SJSA1 (cell line): ENCODE measurements around the gene BAZ2B. TPM values are rescaled to one million over a fixed set of nuclear protein-coding genes. Genes with fewer than 3 reads are reported as not detected.

Experiments used
- DNase-seq, 2 experiments: peaks; one replicate each; pipeline ENCODE4 v3.0.0-alpha.2; 2015 to 2020; ENCODE audit warnings: low spot score in 2 of 2, low read depth in 1 of 2
- H3K27ac ChIP-seq: fragments of 250-450 bp; sonication (Bioruptor Pico); 2 replicates; pipeline ENCODE4 v1.5.1; 2020; ENCODE audit warnings: mild to moderate bottlenecking, moderate library complexity
- H3K27me3 ChIP-seq: fragments of 250-450 bp; sonication (Bioruptor Pico); replicated peaks from 2 replicates; pipeline ENCODE4 v1.5.1; 2020; ENCODE audit warnings: mild to moderate bottlenecking, moderate library complexity
- H3K36me3 ChIP-seq: fragments of 250-450 bp; sonication (Bioruptor Pico); 2 replicates; pipeline ENCODE4 v1.5.1; 2020; ENCODE audit warnings: mild to moderate bottlenecking
- H3K4me1 ChIP-seq: fragments of 250-450 bp; sonication (Bioruptor Pico); replicated peaks from 2 replicates; pipeline ENCODE4 v1.6.1; 2021; ENCODE audit warnings: mild to moderate bottlenecking
- H3K4me3 ChIP-seq: fragments of 250-450 bp; sonication (Bioruptor Pico); 2 replicates; pipeline ENCODE4 v1.5.1; 2020; ENCODE audit warnings: mild to moderate bottlenecking
- H3K9me3 ChIP-seq: fragments of 250-450 bp; sonication (Bioruptor Pico); replicated peaks from 2 replicates; pipeline ENCODE4 v1.5.1; 2020; ENCODE audit warnings: mild to moderate bottlenecking
- total RNA-seq: library from RNA; depleted of rRNA; stranded (reverse); fragments of >200 nt; shearing (Covaris generic); gene quantifications from 2 replicates; pipeline ENCODE4 v1.2.3, GENCODE V29; 2014

The BAZ2B gene
- total RNA-seq, 1 experiment from 2014 or later = 15.0 TPM

- Histone ChIP-seq H3K4me1 (peaks cover 21% of the 10 kb centered on the region), H3K9me3 (no peaks in the 10 kb centered on the region), H3K27ac (0 out of 2 replicates have a peak overlapping the region, but pooled peaks have one; percentile 16), H3K4me3 (no peak overlapping the region), H3K27me3 (no peaks in the 10 kb centered on the region), H3K36me3 (no peaks in the 10 kb centered on the region)
- DNase-seq = peak in 1 of 2 experiments; percentile 42
Observed at GRCh38 chr2:159290289-159290907, 325.9 kb downstream of the BAZ2B start.

GRCh38 chr2:159287733-159288132 lies 328.6 kb downstream of the BAZ2B start:
- Histone ChIP-seq H3K27me3 (no peaks in the 10 kb centered on the region), H3K4me3 (no peak overlapping the region), H3K36me3 (no peaks in the 10 kb centered on the region), H3K27ac (no peak overlapping the region), H3K4me1 (peaks cover 21% of the 10 kb centered on the region), H3K9me3 (no peaks in the 10 kb centered on the region)
- DNase-seq = no peak

GRCh38 chr2:159286709-159287441 lies 329.5 kb downstream of the BAZ2B start:
- Histone ChIP-seq H3K27me3 (no peaks in the 10 kb centered on the region), H3K36me3 (no peaks in the 10 kb centered on the region), H3K27ac (peak overlapping the region; percentile 63), H3K4me3 (peak overlapping the region; percentile 88), H3K9me3 (no peaks in the 10 kb centered on the region), H3K4me1 (peaks cover 21% of the 10 kb centered on the region)
- peak; percentile 97 to 98 for DNase-seq

- no peaks in the 10 kb centered on the region for H3K27me3 ChIP-seq
- peaks cover 2% of the 10 kb centered on the region; the same call in 1 of the 2 replicates for H3K36me3 ChIP-seq
- no peaks in the 10 kb centered on the region for H3K9me3 ChIP-seq
- peaks cover 21% of the 10 kb centered on the region for H3K4me1 ChIP-seq
- DNase-seq = peak; percentile 66 to 77
- peak within 1 kb of the TSS; percentile 63 for H3K27ac ChIP-seq
- H3K4me3 ChIP-seq = peak within 1 kb of the TSS; percentile 88
Observed at GRCh38 chr2:159285929-159286708, 330.2 kb downstream of the BAZ2B start, which contains the start of gene WDSUB1. Gene WDSUB1 (minus strand): TSS chr2:159286703. CDS start chr2:159283069, 3,634 bp downstream.

- peak overlapping the region; percentile 88 for H3K4me3 ChIP-seq
- DNase-seq = no peak
- H3K9me3 ChIP-seq = no peaks in the 10 kb centered on the region
- H3K4me1 ChIP-seq = peaks cover 16% of the 10 kb centered on the region
- H3K27me3 ChIP-seq = no peaks in the 10 kb centered on the region
- no peak overlapping the region for H3K27ac ChIP-seq
- H3K36me3 ChIP-seq = peaks cover 6% of the 10 kb centered on the region; the same call in 1 of the 2 replicates
Observed at GRCh38 chr2:159285433-159285832, 330.9 kb downstream of the BAZ2B start.

- no peak for DNase-seq
- Histone ChIP-seq H3K27ac (no peak overlapping the region), H3K27me3 (no peaks in the 10 kb centered on the region), H3K4me1 (peaks cover 12% of the 10 kb centered on the region), H3K36me3 (peaks cover 10% of the 10 kb centered on the region; the same call in 1 of the 2 replicates), H3K4me3 (no peak overlapping the region), H3K9me3 (no peaks in the 10 kb centered on the region)
Observed at GRCh38 chr2:159283529-159283928, 332.8 kb downstream of the BAZ2B start.

- no peak overlapping the region for H3K4me3 ChIP-seq
- H3K27ac ChIP-seq = no peak overlapping the region
- no peak for DNase-seq
- no peaks in the 10 kb centered on the region for H3K9me3 ChIP-seq
- H3K36me3 ChIP-seq = peaks cover 11% of the 10 kb centered on the region; the same call in 1 of the 2 replicates
- H3K4me1 ChIP-seq = peaks cover 5% of the 10 kb centered on the region
- no peaks in the 10 kb centered on the region for H3K27me3 ChIP-seq
Observed at GRCh38 chr2:159281002-159281401, 335.3 kb downstream of the BAZ2B start.

- Histone ChIP-seq H3K36me3 (peaks cover 11% of the 10 kb centered on the region; the same call in 1 of the 2 replicates), H3K27me3 (no peaks in the 10 kb centered on the region), H3K9me3 (no peaks in the 10 kb centered on the region), H3K4me1 (no peaks in the 10 kb centered on the region), H3K4me3 (no peak overlapping the region), H3K27ac (no peak overlapping the region)
- DNase-seq = no peak
Observed at GRCh38 chr2:159279700-159280099, 336.6 kb downstream of the BAZ2B start.

- no peak for DNase-seq
- Histone ChIP-seq H3K27ac (no peak overlapping the region), H3K36me3 (0 out of 2 replicates have a peak, but pooled peaks cover 11% of the 10 kb centered on the region), H3K4me3 (no peak overlapping the region), H3K9me3 (no peaks in the 10 kb centered on the region), H3K4me1 (no peaks in the 10 kb centered on the region), H3K27me3 (no peaks in the 10 kb centered on the region)
Observed at GRCh38 chr2:159275111-159275510, 341.2 kb downstream of the BAZ2B start.

- H3K4me3 ChIP-seq = no peak overlapping the region
- H3K9me3 ChIP-seq = no peaks in the 10 kb centered on the region
- H3K4me1 ChIP-seq = peaks cover 5% of the 10 kb centered on the region; the same call in 1 of the 2 replicates
- H3K27ac ChIP-seq = no peak overlapping the region
- H3K27me3 ChIP-seq = no peaks in the 10 kb centered on the region
- no peak for DNase-seq
- 0 out of 2 replicates have a peak, but pooled peaks cover 6% of the 10 kb centered on the region for H3K36me3 ChIP-seq
Observed at GRCh38 chr2:159272156-159272555, 344.2 kb downstream of the BAZ2B start.

- H3K27ac ChIP-seq = no peak overlapping the region
- peaks cover 5% of the 10 kb centered on the region; the same call in 1 of the 2 replicates for H3K4me1 ChIP-seq
- H3K36me3 ChIP-seq = 0 out of 2 replicates have a peak, but pooled peaks cover 6% of the 10 kb centered on the region
- H3K4me3 ChIP-seq = no peak overlapping the region
- no peaks in the 10 kb centered on the region for H3K27me3 ChIP-seq
- H3K9me3 ChIP-seq = no peaks in the 10 kb centered on the region
- DNase-seq = no peak
Observed at GRCh38 chr2:159270744-159271379, 345.5 kb downstream of the BAZ2B start.
